ENCODE measurements around the gene SETD7.
"Not testable (repeated sequence)": the region's sequence is repeated elsewhere in the genome, so short reads cannot be mapped to it uniquely, and the experiment has no call there.

The SETD7 gene

GRCh38 chr4:139461022-139461628 lies 94.9 kb downstream of the SETD7 start:
- DNase-seq, result no peak

GRCh38 chr4:139460565-139460964 lies 95.5 kb downstream of the SETD7 start:
- DNase-seq, result no peak

DNA sequence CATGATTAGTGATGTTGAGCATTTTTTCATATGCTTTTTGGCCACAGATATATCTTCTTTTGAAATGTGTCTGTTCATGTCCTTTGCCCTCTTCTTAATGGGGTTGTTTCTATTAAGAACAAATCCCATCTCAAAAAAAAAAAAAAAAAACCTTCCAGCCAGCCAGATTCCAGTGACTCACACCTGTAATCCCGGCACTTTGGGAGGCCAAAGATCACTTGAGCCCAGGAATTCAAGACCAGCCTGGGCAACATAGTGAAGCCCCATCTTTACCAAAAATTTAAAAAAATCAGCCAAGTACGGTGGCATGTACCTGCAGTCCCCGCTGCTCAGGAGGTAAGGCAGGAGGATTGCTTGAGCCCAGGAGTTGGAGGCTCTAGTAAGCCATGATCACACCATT lies 97.0 kb downstream of the SETD7 start:
- DNase-seq, result no peak

GRCh38 chr4:139458543-139458942 lies 97.5 kb downstream of the SETD7 start:
- no peak for DNase-seq

DNA sequence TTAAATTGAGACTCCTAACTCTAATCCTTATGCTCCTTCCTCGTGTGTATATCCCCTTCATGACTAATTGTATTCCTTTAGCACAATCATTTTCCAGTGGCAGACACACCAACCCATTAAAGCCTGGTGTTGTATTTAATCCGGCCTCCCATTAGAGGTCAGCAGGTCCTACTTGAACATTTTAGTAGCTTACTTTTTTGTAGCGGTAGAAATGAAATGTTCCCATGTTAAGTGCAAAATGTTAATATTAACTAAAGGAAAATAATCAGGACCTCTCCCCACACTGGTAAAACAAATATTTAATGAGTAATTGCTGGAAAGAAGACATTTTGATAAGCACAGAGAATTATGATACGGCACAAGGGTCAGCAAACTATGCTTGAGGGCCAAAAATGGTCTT lies 98.7 kb downstream of the SETD7 start:
- DNase-seq, result no peak

GRCh38 chr4:139455126-139455538 lies 100.9 kb downstream of the SETD7 start:
- no peak for DNase-seq

DNA sequence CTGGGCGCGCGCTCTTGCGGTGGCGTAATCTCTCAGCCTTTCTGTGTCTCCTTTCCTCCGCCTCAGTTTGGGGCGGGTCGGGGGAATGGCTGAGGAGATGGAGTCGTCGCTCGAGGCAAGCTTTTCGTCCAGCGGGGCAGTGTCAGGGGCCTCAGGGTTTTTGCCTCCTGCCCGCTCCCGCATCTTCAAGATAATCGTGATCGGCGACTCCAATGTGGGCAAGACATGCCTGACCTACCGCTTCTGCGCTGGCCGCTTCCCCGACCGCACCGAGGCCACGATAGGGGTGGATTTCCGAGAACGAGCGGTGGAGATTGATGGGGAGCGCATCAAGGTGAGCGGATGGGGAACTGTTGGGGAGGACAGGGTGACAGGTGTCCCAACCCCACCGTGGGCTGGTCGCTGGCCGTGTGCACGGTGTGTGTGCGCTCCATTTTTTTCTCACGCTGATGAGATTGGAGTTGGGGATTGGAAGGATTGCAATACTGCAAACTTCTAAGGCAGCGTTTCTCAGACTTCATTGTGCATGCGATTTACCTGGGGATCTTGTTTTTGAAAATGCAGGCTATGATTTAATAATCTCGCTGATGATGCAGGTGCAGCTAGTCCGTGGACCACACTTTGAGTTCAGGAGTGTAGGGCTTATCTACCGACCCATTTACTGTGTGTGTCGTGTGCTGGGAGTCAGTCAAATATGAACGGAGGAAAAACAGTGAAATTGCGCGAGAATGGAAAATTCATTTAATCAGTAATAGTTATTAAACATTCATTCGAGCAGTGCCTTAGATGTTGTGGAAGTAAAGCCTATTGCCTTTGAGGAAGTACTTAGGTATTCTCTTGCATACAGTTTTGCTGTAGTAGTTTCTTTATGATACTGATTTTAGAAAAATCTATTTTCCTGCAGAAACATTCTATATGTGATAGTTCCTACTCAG lies 101.6 kb downstream of the SETD7 start, which contains the start of gene RAB33B:
Gene RAB33B, plus strand, starts transcription at position 11 of the 935 bp plus-strand sequence. Its CDS starts 75 bp downstream, at position 86.
- peak; percentile 26 to 89 for DNase-seq

- peak; percentile 91 for DNase-seq
Observed at GRCh38 chr4:139453371-139454110, 102.5 kb downstream of the SETD7 start.

DNA sequence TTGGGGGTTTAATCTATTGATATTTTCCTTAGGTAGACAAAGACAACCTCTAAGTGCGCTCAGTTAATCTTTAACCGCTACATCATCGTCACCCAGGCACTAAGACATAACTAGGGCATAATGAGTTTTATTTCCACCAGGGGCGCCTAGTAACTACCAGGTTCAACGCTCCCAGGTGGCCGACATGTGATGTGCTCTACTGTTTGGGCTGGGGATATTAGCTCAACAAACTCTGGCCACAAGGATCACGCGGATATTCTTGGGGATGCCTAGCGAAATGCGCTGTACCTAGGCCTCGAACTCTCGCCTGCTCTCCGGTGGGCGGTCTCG lies 103.0 kb downstream of the SETD7 start:
- peak; percentile 69 to 73 for DNase-seq

DNA sequence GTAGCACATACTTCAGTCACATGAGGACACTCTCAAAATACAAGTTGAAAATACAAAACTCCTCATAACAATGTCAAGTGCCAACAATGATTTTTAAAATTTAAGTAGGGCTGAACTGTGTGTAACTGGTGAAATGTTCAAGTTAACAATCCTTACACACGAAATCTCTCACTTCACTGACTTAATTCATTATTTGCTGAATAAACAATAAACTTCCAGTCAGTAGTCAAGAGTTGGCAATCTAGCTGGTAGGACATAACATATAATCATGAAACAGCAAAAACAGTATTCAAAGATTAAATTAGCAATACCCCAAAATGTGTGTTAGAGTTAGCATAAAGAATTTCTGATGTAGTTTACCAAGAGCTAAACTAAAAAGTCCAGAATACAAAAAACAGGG lies 104.0 kb downstream of the SETD7 start:
- no peak for DNase-seq

- DNase-seq, result peak; percentile 34 to 39
Observed at GRCh38 chr4:139450586-139450985, 105.4 kb downstream of the SETD7 start.

DNA sequence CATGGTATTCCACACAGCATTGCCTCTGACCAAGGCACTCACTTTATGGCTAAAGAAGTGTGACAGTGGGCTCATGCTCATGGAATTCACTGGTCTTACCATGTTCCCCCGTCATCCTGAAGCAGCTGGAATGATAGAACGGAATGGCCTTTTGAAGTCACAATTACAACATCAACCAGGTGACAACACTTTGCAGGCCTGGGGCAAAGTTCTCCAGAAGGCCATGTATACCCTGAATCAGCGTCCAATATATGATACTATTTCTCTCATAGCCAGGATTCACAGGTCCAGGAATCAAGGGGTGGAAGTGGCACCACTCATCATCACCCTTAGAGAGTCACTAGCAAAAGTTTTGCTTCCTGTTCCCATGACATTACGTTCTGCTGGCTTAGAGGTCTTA lies 108.9 kb downstream of the SETD7 start:
- DNase-seq, result not testable (repeated sequence)

Data from AML-193 (cell line).